K562 (cell line): ENCODE results near the gene OR10D3. TPM values are rescaled to one million over a fixed set of nuclear protein-coding genes. Genes with fewer than 3 reads are reported as not detected.

Source experiments
- CBX3 ChIP-seq, 2 experiments: IDR thresholded peaks; 1 replicate in 1 of 2; 2 replicates in 1 of 2; pipeline ENCODE4 v1.6.1; 2012; ENCODE audit warnings: inconsistent platforms in 2 of 2, low read length in 2 of 2, borderline replicate concordance in 1 of 2, control low read depth in 1 of 2
- CCNT2 ChIP-seq: IDR thresholded peaks from 2 replicates; pipeline ENCODE4 v1.6.1; 2011; ENCODE audit warnings: borderline replicate concordance, low read depth, mild to moderate bottlenecking, moderate library complexity, mixed read lengths, low read length; ENCODE audit not compliant: insufficient read length; ENCODE audit errors: extremely low read depth
- FOXA3 ChIP-seq, 2 experiments: fragments of 450-650 bp in 1 of 2; sonication (generic) in 1 of 2; formaldehyde crosslinking; IDR thresholded peaks in 1 of 2; conservative IDR thresholded peaks in 1 of 2; 2 replicates each; pipeline versions ENCODE4 v1.4.0 to v1.8.0; 2020 to 2022; ENCODE audit warnings: mild to moderate bottlenecking in 2 of 2, missing genetic modification reagents in 1 of 2
- GATA2 ChIP-seq: sonication (generic); formaldehyde crosslinking; IDR thresholded peaks from 2 replicates; pipeline ENCODE4 v1.4.0; 2020; ENCODE audit warnings: mild to moderate bottlenecking, missing genetic modification reagents
- HLTF ChIP-seq: fragments of 450-650 bp; IDR thresholded peaks from 2 replicates; pipeline ENCODE4 v1.6.1; 2016
- ILK ChIP-seq: fragments of 450-650 bp; IDR thresholded peaks from 2 replicates; pipeline ENCODE4 v1.6.1; 2016; ENCODE audit warnings: missing genetic modification characterization, low read depth, mild to moderate bottlenecking, missing compliant biosample characterization, moderate library complexity, borderline replicate concordance
- JUND ChIP-seq, 2 experiments: IDR thresholded peaks; 2 replicates in 1 of 2; 3 replicates in 1 of 2; pipeline ENCODE4 v1.6.1; 2011; ENCODE audit warnings: borderline replicate concordance in 2 of 2, low read depth in 2 of 2, low read length in 2 of 2, improper control_type of control experiment in 1 of 2, missing biosample characterization in 1 of 2, missing genetic modification characterization in 1 of 2, missing genetic modification reagents in 1 of 2
- MED1 ChIP-seq: sonication (generic); formaldehyde crosslinking; IDR thresholded peaks from 2 replicates; pipeline ENCODE4 v1.8.1; 2023; ENCODE audit warnings: missing genetic modification reagents, borderline replicate concordance
- NKRF ChIP-seq: fragments of 450-650 bp; IDR thresholded peaks from 2 replicates; pipeline ENCODE4 v1.6.1; 2016; ENCODE audit warnings: borderline replicate concordance
- PHF8 ChIP-seq: fragments of 200-600 bp; sonication (generic); IDR thresholded peaks from 2 replicates; pipeline ENCODE4 v1.6.1; 2012; ENCODE audit warnings: mixed run types, mild to moderate bottlenecking, inconsistent platforms, low read length, moderate library complexity, borderline replicate concordance
- SMARCE1 ChIP-seq: fragments of 450-650 bp; IDR thresholded peaks from 2 replicates; pipeline ENCODE4 v1.7.1; 2016; ENCODE audit warnings: mild to moderate bottlenecking
- STAT5A ChIP-seq: IDR thresholded peaks from 2 replicates; pipeline ENCODE4 v1.6.1; 2012; ENCODE audit warnings: low read length, inconsistent platforms, borderline replicate concordance
- XRCC3 ChIP-seq: fragments of 450-650 bp; IDR thresholded peaks from 2 replicates; pipeline ENCODE4 v1.6.1; 2017; ENCODE audit warnings: mild to moderate bottlenecking, moderate library complexity
- ZBTB43 ChIP-seq: sonication (generic); formaldehyde crosslinking; IDR thresholded peaks from 2 replicates; pipeline ENCODE4 v1.8.0; 2023; ENCODE audit warnings: mild to moderate bottlenecking, missing genetic modification reagents
- ZNF133 ChIP-seq: fragments of 250-450 bp; sonication (Bioruptor Pico); IDR thresholded peaks from 2 replicates; pipeline ENCODE4 v1.4.0; 2020; ENCODE audit warnings: mild to moderate bottlenecking
- polyA plus RNA-seq, 8 experiments: library from polyadenylated mRNA; depleted of rRNA in 4 of 8; stranded (reverse) in 5 of 8; unstranded in 3 of 8; fragments of >200 nt; fragmentation: Nextera tagmentation in 2 of 8; fragmentation: Illumina TruSeq in 1 of 8; extraction: Ambion mirVana in 2 of 8; extraction: Trizol in 1 of 8; gene quantifications; 2 replicates each; pipeline versions ENCODE4 v1.2.1 to v1.2.3, GENCODE V29; 2011 to 2014; ENCODE audit warnings: inconsistent platforms in 1 of 8, missing spikeins in 1 of 8
- total RNA-seq, 7 experiments: library from RNA; depleted of rRNA in 6 of 7; stranded (reverse); fragments of >200 nt in 6 of 7; fragmentation: Illumina TruSeq in 2 of 7; extraction: Trizol in 2 of 7; gene quantifications; 2 replicates each; pipeline versions ENCODE4 v1.2.1 to v1.2.3, GENCODE V29; 2011 to 2021; ENCODE audit warnings: low replicate concordance in 1 of 7
- TF ChIP-seq, protein P1 (sequence below): fragments of 450-650 bp; IDR thresholded peaks from 2 replicates; pipeline ENCODE4 v1.7.1; 2018; ENCODE audit warnings: mild to moderate bottlenecking, low read depth; ENCODE audit not compliant: partially characterized antibody

Gene OR10D3
- total and polyA plus RNA-seq, 9 of the 15 experiments (the other 6 are each of a cell fraction or from before 2014, with no cell fraction given): 0.07 to 2.9 (median 0.80) TPM; not detected in 1

DNA sequence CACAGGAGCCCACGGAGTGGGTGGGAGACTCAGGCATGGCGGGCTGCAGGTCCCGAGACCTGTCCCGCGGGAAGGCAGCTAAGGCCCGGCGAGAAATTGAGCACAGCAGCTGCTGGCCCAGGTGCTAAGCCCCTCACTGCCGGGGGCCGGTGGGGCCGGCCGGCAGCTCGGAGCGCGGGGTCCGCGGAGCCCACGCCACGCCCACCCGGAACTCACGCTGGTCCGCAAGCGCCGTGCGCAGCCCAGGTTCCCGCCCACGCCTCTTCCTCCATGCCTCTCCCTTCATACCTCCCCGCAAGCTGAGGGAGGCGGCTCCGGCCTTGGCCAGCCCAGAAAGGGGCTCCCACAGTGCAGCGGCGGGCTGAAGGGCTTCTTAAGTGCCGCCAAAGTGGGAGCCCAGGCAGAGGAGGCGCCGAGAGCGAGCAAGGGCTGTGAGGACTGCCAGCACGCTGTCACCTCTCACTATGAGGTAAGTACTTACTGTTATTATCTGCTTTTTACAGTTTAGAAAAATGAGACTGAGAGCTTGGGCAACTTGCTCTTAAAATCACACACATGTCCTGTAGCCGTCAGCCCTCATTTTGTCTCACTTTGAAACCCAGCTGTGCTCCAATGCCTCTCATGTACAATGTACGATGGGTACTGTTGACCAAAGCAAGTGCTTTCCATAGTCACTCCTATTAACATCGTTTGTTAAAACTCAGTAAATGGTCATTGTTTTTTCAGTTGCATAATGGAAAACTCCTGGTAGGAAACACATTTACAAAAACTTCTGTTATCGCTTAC, 12.2 kb upstream of the OR10D3 start (continued):
- no peak for TF ChIP-seq CBX3 (IDR thresholded peaks at IDR 0.05; ENCODE audit: borderline replicate concordance in 1 of 2, low read length in 2 of 2)
- no peak for TF ChIP-seq CCNT2
- TF ChIP-seq MED1 (CRISPR knock-in tag): no peak
- peak; percentile 76; the same call in 1 of the 2 replicates for TF ChIP-seq HLTF
- no peak for TF ChIP-seq SMARCE1
- TF ChIP-seq ZNF133 (CRISPR knock-in tag): no peak
- no peak for TF ChIP-seq FOXA3 (CRISPR knock-in tag; conservative IDR thresholded peaks at IDR 0.05 in 1 of 2, IDR thresholded peaks at IDR 0.05 in 1 of 2)
- no peak for TF ChIP-seq GATA2
- TF ChIP-seq, protein P1, sequence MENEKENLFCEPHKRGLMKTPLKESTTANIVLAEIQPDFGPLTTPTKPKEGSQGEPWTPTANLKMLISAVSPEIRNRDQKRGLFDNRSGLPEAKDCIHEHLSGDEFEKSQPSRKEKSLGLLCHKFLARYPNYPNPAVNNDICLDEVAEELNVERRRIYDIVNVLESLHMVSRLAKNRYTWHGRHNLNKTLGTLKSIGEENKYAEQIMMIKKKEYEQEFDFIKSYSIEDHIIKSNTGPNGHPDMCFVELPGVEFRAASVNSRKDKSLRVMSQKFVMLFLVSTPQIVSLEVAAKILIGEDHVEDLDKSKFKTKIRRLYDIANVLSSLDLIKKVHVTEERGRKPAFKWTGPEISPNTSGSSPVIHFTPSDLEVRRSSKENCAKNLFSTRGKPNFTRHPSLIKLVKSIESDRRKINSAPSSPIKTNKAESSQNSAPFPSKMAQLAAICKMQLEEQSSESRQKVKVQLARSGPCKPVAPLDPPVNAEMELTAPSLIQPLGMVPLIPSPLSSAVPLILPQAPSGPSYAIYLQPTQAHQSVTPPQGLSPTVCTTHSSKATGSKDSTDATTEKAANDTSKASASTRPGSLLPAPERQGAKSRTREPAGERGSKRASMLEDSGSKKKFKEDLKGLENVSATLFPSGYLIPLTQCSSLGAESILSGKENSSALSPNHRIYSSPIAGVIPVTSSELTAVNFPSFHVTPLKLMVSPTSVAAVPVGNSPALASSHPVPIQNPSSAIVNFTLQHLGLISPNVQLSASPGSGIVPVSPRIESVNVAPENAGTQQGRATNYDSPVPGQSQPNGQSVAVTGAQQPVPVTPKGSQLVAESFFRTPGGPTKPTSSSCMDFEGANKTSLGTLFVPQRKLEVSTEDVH: peak; percentile 28
- TF ChIP-seq STAT5A: no peak
- TF ChIP-seq XRCC3: no peak
- TF ChIP-seq PHF8: peak; percentile 59; the same call in 1 of the 2 replicates
- TF ChIP-seq JUND (IDR thresholded peaks at IDR 0.05; ENCODE audit: borderline replicate concordance, low read depth, low read length): no peak
- TF ChIP-seq JUND (tag; IDR thresholded peaks at IDR 0.05; ENCODE audit: borderline replicate concordance, low read depth, low read length): no peak
- no peak for TF ChIP-seq ZBTB43 (CRISPR knock-in tag)
- peak; percentile 59; the same call in 1 of the 2 replicates for TF ChIP-seq NKRF
- no peak for TF ChIP-seq ILK (tag)
